Astrocyte of the cerebellum (primary cell): ENCODE data around the gene NXN.
A peak's percentile ranks its signal among the peaks of the same experiment; 100 is the strongest.

Source experiments
- DNase-seq: peaks from one replicate; pipeline ENCODE4 v3.0.0-alpha.2; 2011; ENCODE audit warnings: low read depth
- H3K4me3 ChIP-seq: 2 replicates; pipeline ENCODE4 v1.5.1; 2011; ENCODE audit warnings: mild to moderate bottlenecking, low read depth, low read length, moderate library complexity
- in situ Hi-C: cut with HindIII; loops from 2 replicates; pipeline ENCODE4 v1.10.0; 2017; ENCODE audit warnings: low sequenced_read_pairs
- TF ChIP-seq, protein P1 (sequence below): IDR thresholded peaks from 2 replicates; pipeline ENCODE4 v1.5.1; 2012; ENCODE audit warnings: low read length, low read depth, moderate library complexity, mild to moderate bottlenecking; ENCODE audit errors: missing control alignments

The NXN gene

DNA sequence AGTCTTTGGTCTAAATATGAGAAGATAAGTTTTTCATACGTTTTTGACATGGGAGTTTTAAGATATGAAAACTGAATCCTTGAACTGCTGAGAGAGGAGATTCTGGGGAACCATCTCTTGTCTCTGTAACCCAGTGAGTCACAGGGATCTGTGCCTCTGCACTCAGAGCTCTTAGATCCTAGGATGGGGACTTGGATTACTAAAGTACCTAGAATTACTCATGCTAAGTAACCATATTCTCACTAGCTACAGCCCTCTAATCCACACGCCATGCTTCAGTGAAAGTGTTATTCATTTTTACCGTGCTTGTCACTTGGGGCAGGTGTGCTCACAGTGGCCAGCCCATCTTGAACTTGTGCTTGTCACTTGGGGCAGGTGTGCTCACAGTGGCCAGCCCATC, 195.4 kb downstream of the NXN start:
- in situ Hi-C loops = loop anchor here (25.0 kb wide), 1 partner anchor 203 kb away; the partner anchor contains the start of genes NXN and TIMM22
- DNase-seq = no peak
- no peak overlapping the region for H3K4me3 ChIP-seq
- TF ChIP-seq, protein P1, sequence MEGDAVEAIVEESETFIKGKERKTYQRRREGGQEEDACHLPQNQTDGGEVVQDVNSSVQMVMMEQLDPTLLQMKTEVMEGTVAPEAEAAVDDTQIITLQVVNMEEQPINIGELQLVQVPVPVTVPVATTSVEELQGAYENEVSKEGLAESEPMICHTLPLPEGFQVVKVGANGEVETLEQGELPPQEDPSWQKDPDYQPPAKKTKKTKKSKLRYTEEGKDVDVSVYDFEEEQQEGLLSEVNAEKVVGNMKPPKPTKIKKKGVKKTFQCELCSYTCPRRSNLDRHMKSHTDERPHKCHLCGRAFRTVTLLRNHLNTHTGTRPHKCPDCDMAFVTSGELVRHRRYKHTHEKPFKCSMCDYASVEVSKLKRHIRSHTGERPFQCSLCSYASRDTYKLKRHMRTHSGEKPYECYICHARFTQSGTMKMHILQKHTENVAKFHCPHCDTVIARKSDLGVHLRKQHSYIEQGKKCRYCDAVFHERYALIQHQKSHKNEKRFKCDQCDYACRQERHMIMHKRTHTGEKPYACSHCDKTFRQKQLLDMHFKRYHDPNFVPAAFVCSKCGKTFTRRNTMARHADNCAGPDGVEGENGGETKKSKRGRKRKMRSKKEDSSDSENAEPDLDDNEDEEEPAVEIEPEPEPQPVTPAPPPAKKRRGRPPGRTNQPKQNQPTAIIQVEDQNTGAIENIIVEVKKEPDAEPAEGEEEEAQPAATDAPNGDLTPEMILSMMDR = no peak

DNA sequence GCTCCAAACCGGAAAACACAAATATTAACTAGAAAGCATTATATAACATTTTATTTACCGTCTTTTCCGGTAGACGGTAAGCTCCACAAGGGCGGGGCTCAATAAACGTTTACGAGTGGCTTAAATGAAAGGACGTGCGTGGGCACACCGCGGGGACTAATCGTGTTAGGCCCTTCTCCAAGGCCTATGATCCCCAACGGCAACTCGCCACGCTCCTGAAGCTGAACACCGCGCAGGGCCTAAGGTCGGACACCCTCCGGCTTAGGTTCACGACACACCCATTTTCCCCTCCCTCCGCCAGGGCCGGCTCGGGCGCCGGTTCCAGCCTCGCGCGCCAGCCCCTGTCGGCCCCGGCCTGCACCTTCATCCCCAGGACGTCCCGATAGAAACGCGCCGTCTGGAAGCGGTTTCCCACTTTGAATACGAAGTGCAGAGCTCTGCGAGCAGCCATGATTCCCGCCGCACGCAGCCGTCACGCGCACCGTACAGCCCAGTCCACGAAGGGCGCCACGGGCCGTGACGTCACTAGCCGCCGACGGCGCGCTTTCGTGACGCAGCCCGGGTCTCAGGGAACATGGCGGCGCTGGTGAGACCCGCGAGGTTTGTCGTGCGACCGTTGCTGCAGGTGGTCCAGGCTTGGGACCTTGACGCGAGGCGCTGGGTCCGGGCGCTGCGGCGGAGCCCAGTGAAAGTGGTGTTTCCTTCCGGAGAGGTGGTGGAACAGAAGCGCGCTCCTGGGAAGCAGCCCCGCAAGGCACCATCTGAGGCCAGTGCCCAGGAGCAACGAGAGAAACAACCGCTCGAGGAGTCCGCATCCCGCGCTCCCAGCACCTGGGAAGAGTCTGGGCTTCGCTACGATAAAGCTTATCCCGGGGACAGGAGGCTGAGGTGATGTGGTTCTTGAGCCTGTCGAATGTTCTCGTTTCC, 197.5 kb downstream of the NXN start, which contains the start of the genes GLOD4 and MRM3:
Gene GLOD4 (minus strand): TSS at position 476 of the 927 bp plus-strand sequence. CDS start 25 bp downstream, at position 451.
Gene MRM3 (plus strand): TSS at position 549 of the 927 bp plus-strand sequence. CDS start 26 bp downstream, at position 575.
- TF ChIP-seq, protein P1 = no peak
- in situ Hi-C loops = loop anchor here (25.0 kb wide), 1 partner anchor 205 kb away; the partner anchor contains the start of genes NXN and TIMM22
- H3K4me3 ChIP-seq = peak within 1 kb of the TSS; percentile 99
- DNase-seq = peak; percentile 66

DNA sequence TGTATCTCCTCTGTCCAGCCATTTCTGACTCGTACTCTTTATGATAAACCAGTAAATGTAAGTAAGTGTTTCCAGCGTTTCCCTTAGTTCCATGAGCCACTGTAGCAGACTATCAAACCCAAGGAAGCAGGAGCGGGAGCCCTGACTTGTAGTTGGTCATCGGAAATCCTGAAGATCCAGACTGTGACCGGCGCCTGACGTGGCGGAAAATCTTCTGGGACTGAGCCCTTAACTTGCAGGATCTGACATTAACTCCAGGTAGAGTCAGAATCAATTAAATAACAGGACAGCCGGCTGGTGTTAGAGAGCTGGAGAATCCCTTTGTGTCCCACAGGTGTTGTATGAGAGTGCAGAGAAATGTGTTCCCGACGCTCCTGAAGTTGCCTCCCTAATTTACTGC, 201.5 kb downstream of the NXN start:
- DNase-seq = no peak
- H3K4me3 ChIP-seq = no peak overlapping the region
- TF ChIP-seq, protein P1 = no peak
- in situ Hi-C loops = loop anchor here (25.0 kb wide), 1 partner anchor 209 kb away; the partner anchor contains the start of genes NXN and TIMM22

DNA sequence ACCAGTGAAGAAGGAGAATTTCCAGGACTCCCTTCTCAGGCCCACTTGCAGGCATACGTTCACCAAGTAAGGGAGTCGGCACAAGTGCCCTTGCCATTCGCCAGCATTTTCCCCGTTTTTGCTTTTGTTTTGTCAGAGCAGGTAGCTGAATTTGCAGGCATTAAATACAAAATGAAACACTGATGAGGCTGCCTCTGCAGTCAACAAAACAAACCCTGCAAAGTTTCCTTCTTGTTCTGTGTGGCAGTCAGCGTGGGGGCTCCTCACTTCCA, 205.3 kb downstream of the NXN start:
- in situ Hi-C loops = no loop called here
- TF ChIP-seq, protein P1 = no peak
- no peak overlapping the region for H3K4me3 ChIP-seq
- DNase-seq = no peak

DNA sequence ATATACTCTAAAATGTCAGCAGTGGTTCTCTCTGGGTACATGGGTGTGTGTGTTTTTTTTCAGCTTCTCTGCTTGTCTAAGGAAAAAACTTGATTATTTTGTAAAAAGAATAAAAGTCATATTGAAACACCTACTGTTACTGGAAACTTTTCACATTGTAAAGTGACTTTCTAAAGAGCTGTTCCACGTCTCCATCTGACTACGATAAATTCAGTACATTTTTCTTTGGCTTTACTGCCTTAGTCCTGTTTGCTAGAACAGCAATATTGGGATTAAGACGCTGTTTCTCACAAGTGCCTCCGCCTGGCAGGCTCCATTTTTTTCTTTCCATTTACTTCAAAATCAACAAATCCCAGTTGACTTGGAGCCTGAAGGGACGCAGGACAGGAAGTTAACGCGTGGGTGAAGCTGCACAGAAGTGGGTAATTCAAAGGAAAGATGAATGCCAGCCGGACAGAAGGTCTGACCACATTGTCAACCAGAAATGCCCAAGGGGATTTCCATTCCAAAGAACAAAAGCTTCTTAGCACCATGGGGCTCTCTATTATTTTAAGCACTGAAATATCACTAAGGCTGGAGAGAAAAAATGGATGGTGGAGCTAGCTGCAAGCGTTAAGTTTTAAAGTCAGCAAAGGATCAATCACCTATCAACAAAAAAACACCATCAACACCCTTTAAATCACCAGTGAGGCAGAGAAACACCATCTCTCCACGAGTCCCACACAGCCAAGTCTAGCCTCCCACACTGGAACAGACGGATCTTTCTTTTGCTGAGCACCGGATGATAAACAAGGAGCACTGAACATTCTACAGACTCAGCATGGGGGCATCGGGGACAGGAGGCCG, 205.9 kb downstream of the NXN start:
- DNase-seq = no peak
- in situ Hi-C loops = no loop called here
- H3K4me3 ChIP-seq = no peak overlapping the region
- TF ChIP-seq, protein P1 = no peak

DNA sequence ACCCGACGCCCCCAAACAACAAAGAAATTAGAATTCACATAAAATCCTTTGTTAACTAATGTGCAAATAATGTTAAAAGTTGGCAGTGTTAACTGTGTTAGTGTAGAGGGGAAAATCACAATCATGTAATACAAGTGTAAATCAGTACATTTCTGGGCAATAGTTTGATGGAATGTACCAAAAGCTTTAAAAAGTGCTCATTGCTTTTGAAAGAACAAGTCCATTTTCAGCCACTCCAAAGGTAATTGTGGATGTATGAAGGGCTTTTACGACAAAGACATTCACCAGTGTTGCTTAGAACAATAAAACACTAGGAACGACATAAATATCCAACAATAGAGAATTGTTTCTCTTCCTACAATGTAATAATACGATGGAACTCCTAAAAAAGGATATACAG, 206.6 kb downstream of the NXN start:
- H3K4me3 ChIP-seq = no peak overlapping the region
- TF ChIP-seq, protein P1 = no peak
- DNase-seq = no peak
- in situ Hi-C loops = no loop called here
